LNCAP (cell line): ENCODE data around the gene SIVA1.

Experiments
- CTCF ChIP-seq: fragments of 450-650 bp; IDR thresholded peaks from 2 replicates; pipeline ENCODE4 v1.5.1; 2017; ENCODE audit warnings: mild to moderate bottlenecking

The SIVA1 gene

GRCh38 chr14:104746934-104747481 lies 5.9 kb upstream of the SIVA1 start:
- TF ChIP-seq CTCF, result no peak

DNA sequence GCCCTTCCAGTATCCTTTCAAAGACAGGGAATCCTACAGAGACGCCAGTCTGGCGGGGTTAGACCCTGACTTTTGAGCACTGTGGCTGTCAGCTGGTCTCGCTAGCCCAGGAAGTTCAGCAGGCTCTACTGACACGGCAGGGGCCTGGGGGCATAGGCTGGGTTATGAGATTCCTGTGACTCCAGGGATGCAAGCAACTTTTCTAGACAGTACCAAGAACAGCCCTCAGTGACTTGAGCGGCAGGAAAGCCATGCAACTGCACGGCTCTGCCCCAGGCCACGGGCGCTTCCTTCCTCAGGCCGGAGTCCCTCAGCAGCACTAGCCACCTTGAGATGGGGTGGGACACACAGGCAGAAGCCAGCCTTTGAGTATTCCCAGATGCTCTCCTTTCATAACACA lies 5.1 kb upstream of the SIVA1 start:
- TF ChIP-seq CTCF, result no peak

- no peak for TF ChIP-seq CTCF
These were observed 3.8 kb upstream of the SIVA1 start for GRCh38 chr14:104749111-104749649.

DNA sequence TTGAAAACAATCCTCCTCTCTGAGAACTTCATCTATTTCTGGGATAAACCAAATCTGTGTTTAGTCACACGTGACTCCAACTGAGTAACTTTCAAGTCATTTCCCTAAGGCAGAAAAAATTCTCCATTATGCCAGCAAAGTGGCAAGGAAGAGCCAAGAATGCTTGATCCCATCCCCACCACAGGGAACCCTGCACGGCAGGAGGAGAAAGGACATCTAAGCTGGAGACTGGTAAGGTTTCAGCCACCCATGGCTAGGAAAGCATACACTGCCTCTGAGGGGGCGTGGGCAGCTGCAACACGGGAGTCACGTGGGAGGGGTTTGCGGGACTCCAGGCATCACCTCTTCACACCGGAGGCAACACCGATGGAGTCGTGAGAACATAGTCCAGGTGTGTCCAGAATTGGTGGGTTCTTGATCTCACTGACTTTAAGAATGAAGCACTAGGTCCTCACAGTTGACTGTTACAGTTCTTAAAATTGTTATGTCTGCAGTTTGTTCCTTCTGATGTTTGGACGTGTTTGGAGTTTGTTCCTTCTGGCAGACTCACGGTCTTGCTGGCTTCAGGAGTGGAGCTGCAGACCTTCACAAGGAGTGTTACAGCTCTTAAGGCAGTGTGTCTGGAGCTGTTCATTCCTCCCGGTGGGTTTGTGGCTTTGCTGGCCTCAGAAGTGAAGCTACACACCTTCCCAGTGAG lies 2.7 kb upstream of the SIVA1 start:
- TF ChIP-seq CTCF, result no peak

DNA sequence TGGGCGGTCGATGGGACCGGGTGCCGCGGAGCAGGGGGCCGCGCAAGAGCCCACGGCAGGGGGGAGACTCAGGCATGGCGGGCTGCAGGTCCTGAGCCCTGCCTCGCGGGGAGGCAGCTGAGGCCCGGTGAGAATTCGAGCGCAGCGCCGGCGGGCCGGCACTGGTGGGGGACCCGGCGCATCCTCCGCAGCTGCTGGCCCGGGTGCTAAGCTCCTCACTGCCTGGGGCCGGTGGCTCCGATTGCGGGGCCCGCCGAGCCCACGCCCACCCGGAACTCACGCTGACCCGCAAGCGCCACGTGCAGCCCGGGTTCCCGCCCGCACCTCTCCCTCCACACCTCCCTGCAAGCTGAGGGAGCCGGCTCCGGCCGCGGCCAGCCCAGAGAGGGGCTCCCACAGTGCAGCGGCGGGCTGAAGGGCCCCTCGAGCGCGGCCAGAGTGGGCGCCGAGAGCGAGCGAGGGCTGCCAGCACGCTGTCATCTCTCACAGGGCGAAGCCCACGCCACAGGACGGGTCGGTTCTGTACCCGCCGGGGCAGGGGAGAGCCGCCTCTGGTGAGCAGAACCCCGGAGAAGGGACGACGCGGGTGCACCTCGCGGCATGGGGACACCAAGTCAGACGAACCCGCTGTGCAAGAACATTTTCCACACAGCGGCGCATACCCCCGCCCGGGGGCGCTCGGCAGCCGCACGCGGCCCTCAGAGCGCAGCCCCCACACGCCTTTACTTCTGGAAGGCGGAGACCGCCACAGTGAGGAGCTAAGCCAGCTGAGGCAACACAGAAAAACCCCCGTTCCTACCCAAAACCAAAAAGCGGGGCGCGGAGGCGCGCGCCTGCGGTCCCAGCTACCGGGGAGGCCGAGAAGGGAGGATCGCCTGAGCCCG lies 1.2 kb upstream of the SIVA1 start:
- no peak for TF ChIP-seq CTCF

- no peak for TF ChIP-seq CTCF
These were observed 568 bp upstream of the SIVA1 start for GRCh38 chr14:104752423-104752734.

DNA sequence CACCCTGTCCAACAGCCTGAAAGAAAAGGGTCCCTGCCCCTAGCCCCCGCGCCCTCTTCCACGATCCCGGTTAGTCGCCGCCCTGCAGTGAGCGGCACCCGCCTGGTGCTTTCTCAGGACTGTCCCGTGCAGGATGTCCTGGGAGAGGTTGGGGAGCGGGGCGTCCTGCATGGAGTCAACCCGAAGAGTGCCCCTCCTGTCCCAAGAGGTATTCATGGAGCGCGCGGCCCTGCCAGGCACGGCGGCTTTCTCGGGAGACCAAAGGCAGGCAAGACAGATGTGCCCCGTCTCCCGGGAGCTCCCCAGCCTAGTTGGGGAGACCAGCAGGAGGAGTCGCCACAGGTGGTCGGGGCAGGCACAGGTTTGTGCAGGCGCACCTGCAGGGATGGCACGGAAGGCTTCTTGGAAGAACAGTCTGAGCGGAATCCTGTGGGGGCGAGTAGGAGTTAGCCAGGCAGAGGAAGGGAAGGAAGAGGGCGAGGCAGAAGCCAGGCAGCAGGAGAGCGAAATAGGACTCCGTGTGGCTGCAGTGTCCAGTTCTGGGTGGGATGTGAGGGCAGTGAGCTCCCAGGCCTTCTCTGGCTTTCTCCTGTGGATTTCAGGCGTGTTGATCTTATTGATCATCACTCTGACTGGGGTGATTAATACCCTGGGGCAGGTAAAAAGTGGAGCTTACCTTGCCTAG lies 723 bp downstream of the SIVA1 start:
- TF ChIP-seq CTCF, result no peak
